Activated T-helper 17 cell treated with anti-CD3 and anti-CD28 coated beads, Interleukin-2, amount 50 U/mL, for 72 hours (primary cell): ENCODE data around the gene GPR39. TPM values are rescaled to one million over a fixed set of nuclear protein-coding genes. Genes with fewer than 3 reads are reported as not detected.

Source experiments
- ATAC-seq: fragments of 150-1000 bp; cut with Tn5 transposase; replicated peaks from 2 replicates; pipeline ENCODE4 v1.10.0; 2021; ENCODE audit warnings: mild to moderate bottlenecking, moderate library complexity
- H3K27ac Mint-ChIP-seq: one replicate; pipeline ENCODE4 v1.8.0; 2022; ENCODE audit warnings: mixed read lengths
- H3K27me3 Mint-ChIP-seq: one replicate; pipeline ENCODE4 v1.8.0; 2022; ENCODE audit warnings: mixed read lengths
- H3K36me3 Mint-ChIP-seq: one replicate; pipeline ENCODE4 v1.8.0; 2022; ENCODE audit warnings: low read depth, mild to moderate bottlenecking, mixed read lengths
- H3K4me1 Mint-ChIP-seq: one replicate; pipeline ENCODE4 v1.8.0; 2022; ENCODE audit warnings: mixed read lengths
- H3K4me3 Mint-ChIP-seq: one replicate; pipeline ENCODE4 v1.8.0; 2022; ENCODE audit warnings: mild to moderate bottlenecking, mixed read lengths
- H3K9me3 Mint-ChIP-seq: one replicate; pipeline ENCODE4 v1.8.0; 2022; ENCODE audit warnings: mixed read lengths
- total RNA-seq, 2 donors: library from RNA; stranded (reverse); gene quantifications; one replicate each; pipeline ENCODE4 v1.2.3, GENCODE V29; 2022

GPR39 gene
- total RNA-seq: not detected

- ATAC-seq: no peak
- Mint-ChIP-seq H3K4me1 (no peaks in the 10 kb centered on the region), H3K27me3 (peaks cover 21% of the 10 kb centered on the region), H3K9me3 (no peaks in the 10 kb centered on the region), H3K4me3 (no peak within 1 kb of the TSS), H3K36me3 (no peaks in the 10 kb centered on the region), H3K27ac (no peak within 1 kb of the TSS)
These were observed at the start of gene GPR39 for GRCh38 chr2:132416723-132417395. GPR39 (plus strand) TSS chr2:132416805.

- Mint-ChIP-seq H3K9me3 (peaks cover 7% of the 10 kb centered on the region), H3K27me3 (no peaks in the 10 kb centered on the region), H3K36me3 (no peaks in the 10 kb centered on the region), H3K27ac (no peak overlapping the region), H3K4me3 (no peak overlapping the region), H3K4me1 (no peaks in the 10 kb centered on the region)
- no peak for ATAC-seq
These were observed 48.4 kb upstream of the GPR39 start for GRCh38 chr2:132368191-132368590.

GRCh38 chr2:132372276-132372675, 44.3 kb upstream of the GPR39 start:
- no peak for ATAC-seq
- H3K27ac Mint-ChIP-seq: no peak overlapping the region
- peaks cover 3% of the 10 kb centered on the region for H3K9me3 Mint-ChIP-seq
- no peak overlapping the region for H3K4me3 Mint-ChIP-seq
- H3K36me3 Mint-ChIP-seq: no peaks in the 10 kb centered on the region
- H3K27me3 Mint-ChIP-seq: no peaks in the 10 kb centered on the region
- no peaks in the 10 kb centered on the region for H3K4me1 Mint-ChIP-seq

- Mint-ChIP-seq H3K27me3 (no peaks in the 10 kb centered on the region), H3K4me3 (no peak overlapping the region), H3K9me3 (peaks cover 3% of the 10 kb centered on the region), H3K27ac (no peak overlapping the region), H3K36me3 (no peaks in the 10 kb centered on the region), H3K4me1 (no peaks in the 10 kb centered on the region)
- no peak for ATAC-seq
These were observed 43.0 kb upstream of the GPR39 start for GRCh38 chr2:132373391-132374135.

- H3K27ac Mint-ChIP-seq: no peak overlapping the region
- no peaks in the 10 kb centered on the region for H3K4me1 Mint-ChIP-seq
- no peaks in the 10 kb centered on the region for H3K36me3 Mint-ChIP-seq
- H3K9me3 Mint-ChIP-seq: peaks cover 3% of the 10 kb centered on the region
- no peak overlapping the region for H3K4me3 Mint-ChIP-seq
- H3K27me3 Mint-ChIP-seq: no peaks in the 10 kb centered on the region
- ATAC-seq: no peak
These were observed 42.5 kb upstream of the GPR39 start for GRCh38 chr2:132374151-132374550.

- Mint-ChIP-seq H3K36me3 (no peaks in the 10 kb centered on the region), H3K9me3 (peaks cover 3% of the 10 kb centered on the region), H3K27ac (no peak overlapping the region), H3K4me1 (no peaks in the 10 kb centered on the region), H3K27me3 (no peaks in the 10 kb centered on the region), H3K4me3 (no peak overlapping the region)
- no peak for ATAC-seq
These were observed 42.1 kb upstream of the GPR39 start for GRCh38 chr2:132374551-132374950.

- Mint-ChIP-seq H3K36me3 (no peaks in the 10 kb centered on the region), H3K27ac (no peak overlapping the region), H3K27me3 (no peaks in the 10 kb centered on the region), H3K4me3 (no peak overlapping the region), H3K4me1 (no peaks in the 10 kb centered on the region), H3K9me3 (peaks cover 3% of the 10 kb centered on the region)
- ATAC-seq: no peak
These were observed 41.6 kb upstream of the GPR39 start for GRCh38 chr2:132374961-132375360.

GRCh38 chr2:132381376-132381775, 35.2 kb upstream of the GPR39 start:
- no peak for ATAC-seq
- no peak overlapping the region for H3K27ac Mint-ChIP-seq
- no peaks in the 10 kb centered on the region for H3K27me3 Mint-ChIP-seq
- H3K9me3 Mint-ChIP-seq: peaks cover 11% of the 10 kb centered on the region
- H3K4me1 Mint-ChIP-seq: no peaks in the 10 kb centered on the region
- no peak overlapping the region for H3K4me3 Mint-ChIP-seq
- H3K36me3 Mint-ChIP-seq: no peaks in the 10 kb centered on the region

GRCh38 chr2:132383956-132384355, 32.6 kb upstream of the GPR39 start:
- Mint-ChIP-seq H3K9me3 (peaks cover 14% of the 10 kb centered on the region), H3K27ac (no peak overlapping the region), H3K4me3 (no peak overlapping the region), H3K36me3 (no peaks in the 10 kb centered on the region), H3K4me1 (no peaks in the 10 kb centered on the region), H3K27me3 (no peaks in the 10 kb centered on the region)
- ATAC-seq: no peak

GRCh38 chr2:132384491-132385151, 32.0 kb upstream of the GPR39 start:
- no peak for ATAC-seq
- H3K27me3 Mint-ChIP-seq: no peaks in the 10 kb centered on the region
- no peaks in the 10 kb centered on the region for H3K4me1 Mint-ChIP-seq
- H3K4me3 Mint-ChIP-seq: no peak overlapping the region
- peaks cover 14% of the 10 kb centered on the region for H3K9me3 Mint-ChIP-seq
- H3K36me3 Mint-ChIP-seq: no peaks in the 10 kb centered on the region
- H3K27ac Mint-ChIP-seq: no peak overlapping the region

- no peaks in the 10 kb centered on the region for H3K27me3 Mint-ChIP-seq
- no peaks in the 10 kb centered on the region for H3K36me3 Mint-ChIP-seq
- H3K27ac Mint-ChIP-seq: no peak overlapping the region
- no peaks in the 10 kb centered on the region for H3K4me1 Mint-ChIP-seq
- no peak for ATAC-seq
- peaks cover 14% of the 10 kb centered on the region for H3K9me3 Mint-ChIP-seq
- no peak overlapping the region for H3K4me3 Mint-ChIP-seq
These were observed 29.5 kb upstream of the GPR39 start for GRCh38 chr2:132387126-132387525.

- peaks cover 9% of the 10 kb centered on the region for H3K9me3 Mint-ChIP-seq
- no peak for ATAC-seq
- H3K4me3 Mint-ChIP-seq: no peak overlapping the region
- no peaks in the 10 kb centered on the region for H3K27me3 Mint-ChIP-seq
- H3K36me3 Mint-ChIP-seq: no peaks in the 10 kb centered on the region
- no peak overlapping the region for H3K27ac Mint-ChIP-seq
- no peaks in the 10 kb centered on the region for H3K4me1 Mint-ChIP-seq
These were observed 26.5 kb upstream of the GPR39 start for GRCh38 chr2:132390076-132390475.

- Mint-ChIP-seq H3K36me3 (no peaks in the 10 kb centered on the region), H3K27me3 (no peaks in the 10 kb centered on the region), H3K4me1 (no peaks in the 10 kb centered on the region), H3K9me3 (peaks cover 6% of the 10 kb centered on the region), H3K27ac (no peak overlapping the region), H3K4me3 (no peak overlapping the region)
- no peak for ATAC-seq
These were observed 25.2 kb upstream of the GPR39 start for GRCh38 chr2:132391378-132391777.

GRCh38 chr2:132392221-132392620, 24.4 kb upstream of the GPR39 start:
- no peaks in the 10 kb centered on the region for H3K36me3 Mint-ChIP-seq
- peaks cover 3% of the 10 kb centered on the region for H3K9me3 Mint-ChIP-seq
- no peaks in the 10 kb centered on the region for H3K4me1 Mint-ChIP-seq
- no peak overlapping the region for H3K4me3 Mint-ChIP-seq
- H3K27me3 Mint-ChIP-seq: no peaks in the 10 kb centered on the region
- ATAC-seq: no peak
- no peak overlapping the region for H3K27ac Mint-ChIP-seq

- H3K9me3 Mint-ChIP-seq: peaks cover 6% of the 10 kb centered on the region
- no peaks in the 10 kb centered on the region for H3K4me1 Mint-ChIP-seq
- H3K4me3 Mint-ChIP-seq: no peak overlapping the region
- ATAC-seq: no peak
- H3K36me3 Mint-ChIP-seq: no peaks in the 10 kb centered on the region
- H3K27ac Mint-ChIP-seq: no peak overlapping the region
- no peaks in the 10 kb centered on the region for H3K27me3 Mint-ChIP-seq
These were observed 23.7 kb upstream of the GPR39 start for GRCh38 chr2:132392879-132393278.
